GM12891 (cell line): ENCODE results near the gene TWSG1.
"Not testable (repeated sequence)": the region's sequence is repeated elsewhere in the genome, so short reads cannot be mapped to it uniquely, and the experiment has no call there.

Experiments used
- DNase-seq: peaks from one replicate; pipeline ENCODE4 v3.0.0; 2011; ENCODE audit warnings: low spot score; ENCODE audit not compliant: insufficient read length
- FAIRE-seq: peaks from 2 replicates; lab custom pipeline; 2011; peaks lifted over from hg19 to GRCh38; lab: Jason Lieb, UNC
- PAX5 ChIP-seq: IDR thresholded peaks from 2 replicates; pipeline ENCODE4 v1.6.1; 2011; ENCODE audit warnings: low read length, moderate library complexity, mild to moderate bottlenecking; ENCODE audit not compliant: insufficient read depth, severe bottlenecking
- POLR2A ChIP-seq: IDR thresholded peaks from 2 replicates; pipeline ENCODE4 v1.6.1; 2011; ENCODE audit warnings: low read depth, low read length, control low read depth
- POLR2AphosphoS5 ChIP-seq: IDR thresholded peaks from 2 replicates; pipeline ENCODE4 v1.6.1; 2011; ENCODE audit warnings: low read depth, low read length, control low read depth
- POU2F2 ChIP-seq: IDR thresholded peaks from 2 replicates; pipeline ENCODE4 v1.6.1; 2011; ENCODE audit warnings: low read depth, mild to moderate bottlenecking, control low read depth, low read length, moderate library complexity
- SPI1 ChIP-seq: IDR thresholded peaks from 2 replicates; pipeline ENCODE4 v1.6.1; 2011; ENCODE audit warnings: low read depth, low read length, control low read depth
- TAF1 ChIP-seq: IDR thresholded peaks from 2 replicates; pipeline ENCODE4 v1.6.1; 2011; ENCODE audit warnings: low read depth, low read length, control low read depth

TWSG1 gene

GRCh38 chr18:9421096-9421900, 86.7 kb downstream of the TWSG1 start:
- TF ChIP-seq SPI1 (no peak), POLR2A (no peak), POLR2AphosphoS5 (no peak), PAX5 (no peak), TAF1 (no peak), POU2F2 (no peak)
- FAIRE-seq: no peak

GRCh38 chr18:9421901-9422327, 87.3 kb downstream of the TWSG1 start:
- no peak for TF ChIP-seq SPI1
- no peak for TF ChIP-seq TAF1
- TF ChIP-seq POU2F2: no peak
- no peak for TF ChIP-seq PAX5
- TF ChIP-seq POLR2A: no peak
- no peak for TF ChIP-seq POLR2AphosphoS5
- DNase-seq: no peak

More at GRCh38 chr18:9421096-9421900, 86.7 kb downstream of the TWSG1 start:
- DNase-seq: no peak

GRCh38 chr18:9422816-9423519, 88.4 kb downstream of the TWSG1 start:
- no peak for FAIRE-seq
- no peak for DNase-seq
- no peak for TF ChIP-seq TAF1
- TF ChIP-seq SPI1: no peak
- TF ChIP-seq POU2F2: no peak
- TF ChIP-seq PAX5: no peak
- no peak for TF ChIP-seq POLR2AphosphoS5
- TF ChIP-seq POLR2A: no peak

More at GRCh38 chr18:9421901-9422327, 87.3 kb downstream of the TWSG1 start:
- no peak for FAIRE-seq

- not testable (repeated sequence) for FAIRE-seq
These were observed 89.1 kb downstream of the TWSG1 start for GRCh38 chr18:9423648-9424047.

GRCh38 chr18:9424235-9424634, 89.7 kb downstream of the TWSG1 start:
- DNase-seq, FAIRE-seq: not testable (repeated sequence)

More at GRCh38 chr18:9423648-9424047, 89.1 kb downstream of the TWSG1 start:
- not testable (repeated sequence) for DNase-seq

- TF ChIP-seq TAF1 (no peak), POLR2A (no peak), POLR2AphosphoS5 (no peak), SPI1 (no peak), POU2F2 (no peak), PAX5 (no peak)
- DNase-seq: no peak
- no peak for FAIRE-seq
These were observed 92.2 kb downstream of the TWSG1 start for GRCh38 chr18:9426753-9427152.

- FAIRE-seq (no peak), DNase-seq (no peak)
- no peak for TF ChIP-seq TAF1
- no peak for TF ChIP-seq PAX5
- no peak for TF ChIP-seq POLR2A
- no peak for TF ChIP-seq POU2F2
- no peak for TF ChIP-seq POLR2AphosphoS5
- no peak for TF ChIP-seq SPI1
These were observed 93.7 kb downstream of the TWSG1 start for GRCh38 chr18:9428301-9428706.

GRCh38 chr18:9428862-9429661, 94.5 kb downstream of the TWSG1 start:
- no peak for DNase-seq
- FAIRE-seq: no peak

GRCh38 chr18:9429662-9429993, 95.1 kb downstream of the TWSG1 start:
- FAIRE-seq (no peak), DNase-seq (no peak)

More at GRCh38 chr18:9428862-9429661, 94.5 kb downstream of the TWSG1 start:
- TF ChIP-seq PAX5: no peak
- no peak for TF ChIP-seq POLR2A
- no peak for TF ChIP-seq SPI1
- TF ChIP-seq TAF1: no peak
- TF ChIP-seq POLR2AphosphoS5: no peak
- no peak for TF ChIP-seq POU2F2

GRCh38 chr18:9430315-9430714, 95.7 kb downstream of the TWSG1 start:
- not testable (repeated sequence) for DNase-seq, FAIRE-seq

More at GRCh38 chr18:9429662-9429993, 95.1 kb downstream of the TWSG1 start:
- TF ChIP-seq TAF1: no peak
- no peak for TF ChIP-seq POU2F2
- no peak for TF ChIP-seq PAX5
- no peak for TF ChIP-seq POLR2AphosphoS5
- TF ChIP-seq SPI1: no peak
- no peak for TF ChIP-seq POLR2A
